Nephron (organoid): ENCODE data around the gene SORL1.
A peak's percentile ranks its signal among the peaks of the same experiment; 100 is the strongest.

ENCODE experiments used
- H3K27ac Mint-ChIP-seq, 3 experiments: 2 replicates each; pipeline ENCODE4 v1.8.0; 2020; ENCODE audit warnings: mixed read lengths in 3 of 3, mild to moderate bottlenecking in 2 of 3, moderate library complexity in 1 of 3
- H3K27me3 Mint-ChIP-seq: 2 replicates; pipeline ENCODE4 v1.8.0; 2021; ENCODE audit warnings: low read depth, mild to moderate bottlenecking, moderate library complexity, mixed read lengths
- H3K36me3 Mint-ChIP-seq: 2 replicates; pipeline ENCODE4 v1.8.0; 2020; ENCODE audit warnings: low read depth, mixed read lengths
- H3K4me1 Mint-ChIP-seq: 2 replicates; pipeline ENCODE4 v1.8.0; 2020; ENCODE audit warnings: mixed read lengths
- H3K4me3 Mint-ChIP-seq, 3 experiments: 2 replicates each; pipeline ENCODE4 v1.8.0; 2020; ENCODE audit warnings: mild to moderate bottlenecking in 3 of 3, mixed read lengths in 3 of 3, moderate library complexity in 2 of 3
- H3K9me3 Mint-ChIP-seq: 2 replicates; pipeline ENCODE4 v1.8.0; 2020; ENCODE audit warnings: mixed read lengths
- CTCF ChIP-seq, 3 experiments: fragments of 200-600 bp; sonication (generic); IDR thresholded peaks; one replicate each; pipeline ENCODE4 v1.5.0; 2021; ENCODE audit warnings: antibody characterized with exemption in 3 of 3; ENCODE audit not compliant: unreplicated experiment in 3 of 3

Gene SORL1

GRCh38 chr11:121651257-121651605 is 199.1 kb downstream of the SORL1 start:
- H3K36me3 Mint-ChIP-seq: no peaks in the 10 kb centered on the region

GRCh38 chr11:121652971-121653370 is 200.9 kb downstream of the SORL1 start:
- H3K36me3 Mint-ChIP-seq: no peaks in the 10 kb centered on the region
- peak overlapping the region; percentile 25 to 57 (median 55) for H3K4me3 Mint-ChIP-seq
- H3K9me3 Mint-ChIP-seq: no peaks in the 10 kb centered on the region
- H3K4me1 Mint-ChIP-seq: peaks cover 65% of the 10 kb centered on the region
- H3K27me3 Mint-ChIP-seq: no peaks in the 10 kb centered on the region
- peak overlapping the region; percentile 100 for H3K27ac Mint-ChIP-seq
- peak; percentile 59 to 62 (median 59) for TF ChIP-seq CTCF (IDR thresholded peaks at IDR 0.05; ENCODE audit: unreplicated experiment in 3 of 3)

More at GRCh38 chr11:121651257-121651605, 199.1 kb downstream of the SORL1 start:
- no peak overlapping the region for H3K27ac Mint-ChIP-seq
- no peak overlapping the region for H3K4me3 Mint-ChIP-seq
- no peak for TF ChIP-seq CTCF (IDR thresholded peaks at IDR 0.05; ENCODE audit: unreplicated experiment in 3 of 3)
- no peaks in the 10 kb centered on the region for H3K9me3 Mint-ChIP-seq
- H3K4me1 Mint-ChIP-seq: peaks cover 47% of the 10 kb centered on the region
- H3K27me3 Mint-ChIP-seq: no peaks in the 10 kb centered on the region

GRCh38 chr11:121654259-121654842 is 202.2 kb downstream of the SORL1 start:
- H3K4me1 Mint-ChIP-seq: peaks cover 65% of the 10 kb centered on the region
- no peaks in the 10 kb centered on the region for H3K36me3 Mint-ChIP-seq
- TF ChIP-seq CTCF (IDR thresholded peaks at IDR 0.05; ENCODE audit: unreplicated experiment in 3 of 3): no peak
- H3K27me3 Mint-ChIP-seq: no peaks in the 10 kb centered on the region
- peak overlapping the region; percentile 70 to 83 (median 76) for H3K4me3 Mint-ChIP-seq
- H3K9me3 Mint-ChIP-seq: no peaks in the 10 kb centered on the region
- peak overlapping the region; percentile 100 for H3K27ac Mint-ChIP-seq

GRCh38 chr11:121654843-121655536 is 202.9 kb downstream of the SORL1 start:
- Mint-ChIP-seq H3K9me3 (no peaks in the 10 kb centered on the region), H3K4me1 (peaks cover 59% of the 10 kb centered on the region), H3K36me3 (no peaks in the 10 kb centered on the region), H3K27ac (peak overlapping the region; percentile 100), H3K4me3 (peak overlapping the region; percentile 70 to 83 (median 76)), H3K27me3 (no peaks in the 10 kb centered on the region)
- no peak for TF ChIP-seq CTCF (IDR thresholded peaks at IDR 0.05; ENCODE audit: unreplicated experiment in 3 of 3)

- H3K4me1 Mint-ChIP-seq: peaks cover 55% of the 10 kb centered on the region
- H3K4me3 Mint-ChIP-seq: peak overlapping the region; percentile 70 to 85 (median 83)
- no peaks in the 10 kb centered on the region for H3K9me3 Mint-ChIP-seq
- no peaks in the 10 kb centered on the region for H3K27me3 Mint-ChIP-seq
- H3K27ac Mint-ChIP-seq: peak overlapping the region; percentile 100
- peak; percentile 84 to 93 (median 84) for TF ChIP-seq CTCF (IDR thresholded peaks at IDR 0.05; ENCODE audit: unreplicated experiment in 3 of 3)
- no peaks in the 10 kb centered on the region for H3K36me3 Mint-ChIP-seq
Measured at GRCh38 chr11:121655537-121656327, 203.6 kb downstream of the SORL1 start.
